ENCODE results near the gene DAND5.

DNA sequence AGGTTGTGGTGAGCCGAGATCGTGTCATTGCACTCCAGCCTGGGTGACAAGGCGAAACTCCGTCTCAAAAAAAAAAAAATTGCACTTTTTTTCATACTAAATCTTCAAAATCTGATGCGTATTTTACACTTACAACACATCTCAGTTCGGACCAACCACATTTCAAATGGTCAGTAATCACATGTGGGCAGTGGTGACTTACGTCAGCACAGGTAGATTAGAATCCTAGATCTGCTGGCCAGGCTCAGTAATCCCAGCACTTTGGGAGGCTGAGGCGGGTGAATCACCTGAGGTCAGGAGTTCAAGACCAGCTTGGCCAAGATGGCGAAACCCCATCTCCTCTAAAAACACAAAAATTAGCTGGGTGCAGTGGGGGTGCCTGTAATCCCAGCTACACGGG, 34.3 kb upstream of the DAND5 start:
- TF ChIP-seq SUZ12 (IDR thresholded peaks at IDR 0.05; ENCODE audit: extremely low read depth, insufficient read depth, insufficient read length) (no peak), ZNF274 (IDR thresholded peaks at IDR 0.05; ENCODE audit: low read depth, low read length) (no peak)

Measured in NT2/D1 (cell line).